ENCODE data around the gene MAZ.
"Not testable (repeated sequence)": the region's sequence is repeated elsewhere in the genome, so short reads cannot be mapped to it uniquely, and the experiment has no call there.

MAZ gene

DNA sequence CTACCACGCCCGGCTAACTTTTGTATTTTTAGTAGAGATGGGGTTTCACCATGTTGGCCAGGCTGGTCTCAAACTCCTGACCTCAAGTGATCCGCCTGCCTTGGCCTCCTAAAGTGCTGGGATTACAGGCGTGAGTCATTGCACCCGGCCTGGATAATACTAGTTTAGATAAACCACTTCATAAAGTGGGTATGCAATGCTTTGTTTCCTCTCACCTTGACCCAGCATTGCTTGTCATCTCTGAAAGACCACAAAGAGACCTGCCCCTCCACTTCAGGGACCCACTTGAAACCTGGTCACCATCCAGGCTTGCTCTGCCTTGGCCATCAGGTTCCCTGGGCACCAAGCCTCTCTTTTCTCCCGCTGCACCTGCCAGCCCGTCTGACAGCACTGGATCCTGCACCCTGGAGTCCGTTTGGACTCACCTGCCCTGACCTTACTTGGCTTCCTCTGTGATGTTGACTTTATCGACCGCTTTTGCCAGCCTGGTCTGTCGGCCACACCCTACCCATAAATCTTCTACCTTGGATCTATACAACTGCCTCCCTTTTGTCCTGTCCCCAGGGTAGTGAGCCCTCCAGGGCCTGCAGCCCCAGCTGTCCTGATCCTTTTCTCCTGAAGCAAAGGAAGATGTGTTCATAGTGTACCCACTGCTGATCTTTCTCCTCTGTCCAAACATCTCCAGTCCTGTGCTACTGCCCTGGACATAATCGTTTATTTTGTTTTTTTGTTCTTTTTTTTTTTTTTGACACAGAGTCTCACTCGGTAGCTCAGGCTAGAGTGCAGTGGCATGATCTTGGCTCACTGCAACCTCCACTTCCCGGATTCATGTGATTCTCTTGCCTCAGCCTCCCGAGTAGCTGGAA, 40.9 kb upstream of the MAZ start:
- TF ChIP-seq, protein P1, sequence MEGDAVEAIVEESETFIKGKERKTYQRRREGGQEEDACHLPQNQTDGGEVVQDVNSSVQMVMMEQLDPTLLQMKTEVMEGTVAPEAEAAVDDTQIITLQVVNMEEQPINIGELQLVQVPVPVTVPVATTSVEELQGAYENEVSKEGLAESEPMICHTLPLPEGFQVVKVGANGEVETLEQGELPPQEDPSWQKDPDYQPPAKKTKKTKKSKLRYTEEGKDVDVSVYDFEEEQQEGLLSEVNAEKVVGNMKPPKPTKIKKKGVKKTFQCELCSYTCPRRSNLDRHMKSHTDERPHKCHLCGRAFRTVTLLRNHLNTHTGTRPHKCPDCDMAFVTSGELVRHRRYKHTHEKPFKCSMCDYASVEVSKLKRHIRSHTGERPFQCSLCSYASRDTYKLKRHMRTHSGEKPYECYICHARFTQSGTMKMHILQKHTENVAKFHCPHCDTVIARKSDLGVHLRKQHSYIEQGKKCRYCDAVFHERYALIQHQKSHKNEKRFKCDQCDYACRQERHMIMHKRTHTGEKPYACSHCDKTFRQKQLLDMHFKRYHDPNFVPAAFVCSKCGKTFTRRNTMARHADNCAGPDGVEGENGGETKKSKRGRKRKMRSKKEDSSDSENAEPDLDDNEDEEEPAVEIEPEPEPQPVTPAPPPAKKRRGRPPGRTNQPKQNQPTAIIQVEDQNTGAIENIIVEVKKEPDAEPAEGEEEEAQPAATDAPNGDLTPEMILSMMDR (IDR thresholded peaks at IDR 0.05; ENCODE audit: low read depth, low read length), result no peak
- DNase-seq (ENCODE audit: extremely low read depth, low read depth), result no peak

DNA sequence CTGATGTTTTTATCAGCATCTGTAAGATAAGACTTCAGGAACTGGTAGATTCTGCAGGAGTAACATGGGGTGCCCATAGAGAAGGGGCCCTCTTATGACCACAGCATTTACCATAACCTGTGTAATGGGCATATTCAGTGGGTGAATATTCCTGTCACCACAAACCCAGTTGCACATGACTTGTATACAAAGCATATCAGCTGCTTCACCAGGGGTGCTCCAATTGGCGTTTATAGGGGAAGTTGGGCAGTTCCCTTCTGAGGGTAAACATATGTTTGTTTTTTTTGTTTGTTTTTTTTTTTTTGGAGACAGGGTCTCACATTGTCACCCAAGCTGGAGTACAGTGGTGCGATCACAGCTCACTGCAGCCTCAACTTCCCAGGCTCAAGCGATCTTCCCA, 39.8 kb upstream of the MAZ start:
- DNase-seq (ENCODE audit: extremely low read depth, low read depth), result no peak
- TF ChIP-seq, protein P1 (IDR thresholded peaks at IDR 0.05; ENCODE audit: low read depth, low read length), result no peak

DNA sequence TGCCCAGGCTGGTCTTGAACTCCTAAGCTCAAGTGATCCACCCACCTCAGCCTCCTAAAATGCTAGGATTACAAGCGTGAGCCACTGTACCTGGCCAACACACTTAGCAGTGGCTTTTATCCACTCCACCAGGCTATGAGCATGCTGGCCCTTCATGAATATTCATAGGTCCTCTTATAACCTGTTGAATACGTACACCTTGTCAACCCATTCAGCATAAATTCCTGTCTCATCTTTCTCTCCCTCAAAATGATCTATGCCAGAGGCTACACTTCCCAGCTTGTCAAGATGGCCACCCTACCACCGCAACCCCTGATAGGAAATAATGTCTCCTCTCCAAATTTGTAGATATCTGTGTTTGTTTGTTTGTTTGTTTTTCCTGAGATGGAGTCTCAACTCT, 39.3 kb upstream of the MAZ start:
- TF ChIP-seq, protein P1 (IDR thresholded peaks at IDR 0.05; ENCODE audit: low read depth, low read length), result no peak
- DNase-seq (ENCODE audit: extremely low read depth, low read depth), result no peak

DNA sequence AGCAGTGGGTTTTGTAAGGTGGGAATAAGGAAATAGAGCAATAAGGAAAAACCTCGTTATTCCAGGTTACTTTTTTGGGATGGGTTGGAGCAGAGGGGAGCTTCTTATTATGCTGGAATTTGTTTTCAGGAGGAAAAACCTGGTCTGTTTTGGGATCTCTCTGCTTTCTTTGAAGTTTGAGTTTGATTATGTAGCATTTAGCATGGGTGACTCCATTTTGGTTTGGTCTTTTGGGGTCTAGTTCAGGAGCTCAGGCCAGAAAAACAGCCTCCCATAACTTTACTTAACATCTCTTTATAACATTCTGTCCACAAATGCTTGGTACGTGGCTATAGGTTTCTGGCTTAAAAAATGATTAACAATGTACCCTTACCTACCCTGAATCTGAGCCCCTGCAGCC, 36.8 kb upstream of the MAZ start:
- TF ChIP-seq, protein P1 (IDR thresholded peaks at IDR 0.05; ENCODE audit: low read depth, low read length), result no peak
- DNase-seq (ENCODE audit: extremely low read depth, low read depth), result no peak

DNA sequence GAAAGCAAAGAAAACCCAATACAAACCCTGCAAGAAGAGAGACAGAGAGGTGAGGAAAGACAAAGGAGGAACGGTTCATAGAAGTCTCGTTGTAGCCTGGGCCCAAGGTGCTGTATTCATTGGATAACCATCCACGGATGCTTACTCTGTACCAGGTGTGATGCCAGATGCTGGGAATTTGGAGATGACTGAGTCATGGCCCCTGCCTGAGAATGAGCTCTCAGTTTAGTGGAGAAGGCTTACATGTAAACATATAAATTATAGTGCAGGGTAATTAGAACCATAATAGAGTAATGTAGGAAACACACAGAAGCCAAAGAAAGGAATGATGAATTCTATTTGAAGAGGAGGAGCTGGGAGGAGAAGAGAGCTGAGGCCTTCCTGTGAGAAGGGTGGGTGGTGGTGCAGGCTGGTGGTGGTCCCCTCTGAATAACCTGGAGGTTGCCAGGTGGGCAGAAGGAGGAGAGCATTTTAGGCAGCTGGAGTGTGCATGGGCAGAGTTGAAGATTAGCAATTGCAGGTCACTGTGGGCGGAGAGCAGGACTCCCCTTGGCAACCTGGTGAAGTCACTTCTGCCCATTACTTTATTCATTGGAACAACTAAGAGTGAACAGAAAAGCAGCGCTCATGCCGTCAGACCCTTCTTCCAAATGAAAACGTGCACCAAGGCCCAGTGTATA, 35.9 kb upstream of the MAZ start:
- no peak for DNase-seq (ENCODE audit: extremely low read depth, low read depth)
- TF ChIP-seq, protein P1 (IDR thresholded peaks at IDR 0.05; ENCODE audit: low read depth, low read length), result no peak

DNA sequence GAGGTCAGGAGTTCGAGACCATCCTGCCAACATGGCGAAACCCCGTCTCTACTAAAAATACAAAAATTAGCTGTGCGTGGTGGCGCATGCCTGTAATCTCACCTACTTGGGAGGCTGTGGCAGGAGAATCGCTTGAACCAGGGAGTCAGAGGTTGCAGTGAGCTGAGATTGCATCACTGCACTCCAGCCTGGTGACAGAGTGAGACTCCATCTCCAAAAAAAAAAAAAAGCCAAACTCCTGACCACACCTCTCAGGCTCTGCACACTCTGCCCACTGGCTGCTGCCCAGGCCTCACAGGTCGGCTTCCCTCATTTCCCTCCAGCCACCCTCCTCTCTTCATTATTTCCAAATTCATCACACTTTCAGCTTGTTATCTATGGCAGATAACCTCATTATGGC, 34.0 kb upstream of the MAZ start:
- DNase-seq (ENCODE audit: extremely low read depth, low read depth), result not testable (repeated sequence)

DNA sequence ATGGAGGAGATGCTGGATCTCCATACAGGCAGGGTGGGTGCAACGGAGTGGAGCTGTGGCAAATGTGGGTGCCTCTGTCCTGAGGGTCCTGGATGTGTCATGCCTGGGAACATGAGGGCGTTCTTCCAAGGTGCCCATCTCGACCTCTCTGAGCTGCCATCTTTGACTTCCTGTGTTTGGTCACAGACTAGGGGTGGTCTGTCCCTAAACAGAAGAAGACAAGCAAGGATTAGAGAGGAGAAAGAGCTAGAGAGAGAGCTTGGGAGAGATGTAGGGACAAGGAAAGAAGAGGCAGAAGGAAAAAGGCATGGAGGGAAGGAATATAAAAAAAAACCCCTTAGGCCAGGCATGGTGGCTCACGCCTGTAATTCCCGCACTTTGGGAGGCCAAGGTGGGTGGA, 31.6 kb upstream of the MAZ start:
- TF ChIP-seq, protein P1 (IDR thresholded peaks at IDR 0.05; ENCODE audit: low read depth, low read length), result no peak
- DNase-seq (ENCODE audit: extremely low read depth, low read depth), result no peak

All from AG09319 (cell line).